Measurements from ENCODE around the gene CERT1.

The CERT1 gene

DNA sequence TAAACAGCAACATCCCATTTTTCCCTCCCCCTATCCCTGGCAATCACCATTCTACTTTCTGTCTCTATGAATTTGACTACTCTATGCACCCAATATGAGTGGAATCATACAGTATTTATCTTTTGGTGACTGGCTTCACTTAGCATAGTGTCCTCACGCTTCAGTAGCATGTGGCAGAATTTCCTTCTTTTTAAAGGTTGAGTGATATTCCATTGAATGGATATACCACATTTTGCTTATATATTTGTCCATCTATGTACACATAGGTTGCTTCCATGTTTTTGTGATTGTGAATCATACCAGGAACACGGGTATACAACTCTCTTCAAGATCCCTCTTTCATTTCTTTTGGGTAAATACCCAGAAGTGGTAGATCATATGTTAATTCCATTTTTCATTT lies 69.9 kb downstream of the CERT1 start:
- H3K9me3 Mint-ChIP-seq, result peaks cover 45% of the 10 kb centered on the region
- no peaks in the 10 kb centered on the region for H3K4me1 Mint-ChIP-seq
- no peaks in the 10 kb centered on the region for H3K27me3 Mint-ChIP-seq (ENCODE audit: low read depth)
- TF ChIP-seq, protein P1, sequence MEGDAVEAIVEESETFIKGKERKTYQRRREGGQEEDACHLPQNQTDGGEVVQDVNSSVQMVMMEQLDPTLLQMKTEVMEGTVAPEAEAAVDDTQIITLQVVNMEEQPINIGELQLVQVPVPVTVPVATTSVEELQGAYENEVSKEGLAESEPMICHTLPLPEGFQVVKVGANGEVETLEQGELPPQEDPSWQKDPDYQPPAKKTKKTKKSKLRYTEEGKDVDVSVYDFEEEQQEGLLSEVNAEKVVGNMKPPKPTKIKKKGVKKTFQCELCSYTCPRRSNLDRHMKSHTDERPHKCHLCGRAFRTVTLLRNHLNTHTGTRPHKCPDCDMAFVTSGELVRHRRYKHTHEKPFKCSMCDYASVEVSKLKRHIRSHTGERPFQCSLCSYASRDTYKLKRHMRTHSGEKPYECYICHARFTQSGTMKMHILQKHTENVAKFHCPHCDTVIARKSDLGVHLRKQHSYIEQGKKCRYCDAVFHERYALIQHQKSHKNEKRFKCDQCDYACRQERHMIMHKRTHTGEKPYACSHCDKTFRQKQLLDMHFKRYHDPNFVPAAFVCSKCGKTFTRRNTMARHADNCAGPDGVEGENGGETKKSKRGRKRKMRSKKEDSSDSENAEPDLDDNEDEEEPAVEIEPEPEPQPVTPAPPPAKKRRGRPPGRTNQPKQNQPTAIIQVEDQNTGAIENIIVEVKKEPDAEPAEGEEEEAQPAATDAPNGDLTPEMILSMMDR (IDR thresholded peaks at IDR 0.05; ENCODE audit: unreplicated experiment in 3 of 3), result no peak
- peaks cover 50% of the 10 kb centered on the region for H3K36me3 Mint-ChIP-seq (ENCODE audit: low read depth)
- no peak overlapping the region for H3K4me3 Mint-ChIP-seq
- H3K27ac Mint-ChIP-seq, result no peak overlapping the region

DNA sequence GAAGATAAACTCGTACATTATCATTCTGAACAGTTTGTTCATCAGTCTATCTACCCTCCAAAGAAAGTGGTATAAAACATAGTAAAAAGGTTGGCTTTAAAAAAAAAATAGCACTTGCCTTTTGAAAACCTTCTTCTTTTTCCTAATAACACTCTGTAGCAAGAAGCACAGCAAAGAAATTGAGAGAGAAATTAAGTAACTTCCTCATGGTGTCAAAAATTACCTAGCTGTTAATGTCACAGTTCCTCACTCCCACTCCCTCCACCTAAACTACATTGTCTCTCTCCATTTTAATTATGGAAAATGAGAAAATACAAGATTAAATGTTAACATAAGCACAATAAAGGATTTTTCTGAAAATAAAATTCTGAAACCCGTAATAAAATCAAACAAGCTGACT lies 72.2 kb downstream of the CERT1 start:
- Mint-ChIP-seq H3K27ac (no peak overlapping the region), H3K4me1 (no peaks in the 10 kb centered on the region), H3K36me3 (ENCODE audit: low read depth) (peaks cover 42% of the 10 kb centered on the region), H3K9me3 (peaks cover 26% of the 10 kb centered on the region), H3K4me3 (no peak overlapping the region), H3K27me3 (ENCODE audit: low read depth) (no peaks in the 10 kb centered on the region)
- TF ChIP-seq, protein P1 (IDR thresholded peaks at IDR 0.05; ENCODE audit: unreplicated experiment in 3 of 3), result no peak

DNA sequence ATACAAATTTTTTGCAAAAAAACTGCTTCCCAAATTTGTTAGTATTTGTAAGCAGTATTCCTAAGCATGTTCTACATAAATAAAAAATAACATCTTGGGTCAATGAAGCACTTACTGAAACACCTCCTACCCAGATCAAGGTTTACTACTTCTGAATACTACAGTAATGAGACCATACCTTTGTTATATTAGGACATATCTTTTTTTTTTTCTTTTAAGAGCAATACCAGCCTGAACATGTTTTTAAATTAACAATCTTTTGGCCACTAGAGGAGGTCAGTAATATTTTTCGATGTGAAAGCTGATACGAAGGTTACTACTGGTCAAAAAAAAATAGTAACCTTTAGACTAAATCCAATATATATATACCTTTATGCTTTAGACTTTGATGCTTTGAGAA lies 72.7 kb downstream of the CERT1 start:
- H3K4me3 Mint-ChIP-seq, result no peak overlapping the region
- H3K9me3 Mint-ChIP-seq, result peaks cover 24% of the 10 kb centered on the region
- TF ChIP-seq, protein P1 (IDR thresholded peaks at IDR 0.05; ENCODE audit: unreplicated experiment in 3 of 3), result no peak
- no peaks in the 10 kb centered on the region for H3K27me3 Mint-ChIP-seq (ENCODE audit: low read depth)
- peaks cover 38% of the 10 kb centered on the region for H3K36me3 Mint-ChIP-seq (ENCODE audit: low read depth)
- no peak overlapping the region for H3K27ac Mint-ChIP-seq
- H3K4me1 Mint-ChIP-seq, result no peaks in the 10 kb centered on the region

DNA sequence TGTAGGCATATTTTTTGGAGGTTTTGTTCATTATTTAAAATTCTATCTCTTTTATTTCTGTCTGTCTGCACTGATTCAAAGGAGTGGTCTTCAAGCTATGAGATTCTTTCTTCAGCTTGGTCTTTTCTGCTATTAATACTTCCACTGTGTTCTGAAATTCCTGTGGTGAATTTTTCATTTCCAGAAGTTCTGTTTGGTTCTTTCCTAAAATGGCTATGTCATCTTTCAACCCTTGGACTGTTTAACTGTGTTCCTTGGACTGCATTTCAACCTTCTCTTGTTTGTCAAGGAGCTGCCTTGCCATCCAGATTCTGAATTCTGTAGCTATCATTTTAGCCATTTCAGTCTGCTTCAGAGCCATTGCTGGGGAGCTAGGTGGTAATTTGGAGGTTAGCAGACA lies 76.3 kb downstream of the CERT1 start:
- no peaks in the 10 kb centered on the region for H3K27me3 Mint-ChIP-seq (ENCODE audit: low read depth)
- no peak overlapping the region for H3K4me3 Mint-ChIP-seq
- H3K9me3 Mint-ChIP-seq, result no peaks in the 10 kb centered on the region
- H3K36me3 Mint-ChIP-seq (ENCODE audit: low read depth), result peaks cover 11% of the 10 kb centered on the region
- TF ChIP-seq, protein P1 (IDR thresholded peaks at IDR 0.05; ENCODE audit: unreplicated experiment in 3 of 3), result no peak
- H3K4me1 Mint-ChIP-seq, result no peaks in the 10 kb centered on the region
- H3K27ac Mint-ChIP-seq, result no peak overlapping the region

DNA sequence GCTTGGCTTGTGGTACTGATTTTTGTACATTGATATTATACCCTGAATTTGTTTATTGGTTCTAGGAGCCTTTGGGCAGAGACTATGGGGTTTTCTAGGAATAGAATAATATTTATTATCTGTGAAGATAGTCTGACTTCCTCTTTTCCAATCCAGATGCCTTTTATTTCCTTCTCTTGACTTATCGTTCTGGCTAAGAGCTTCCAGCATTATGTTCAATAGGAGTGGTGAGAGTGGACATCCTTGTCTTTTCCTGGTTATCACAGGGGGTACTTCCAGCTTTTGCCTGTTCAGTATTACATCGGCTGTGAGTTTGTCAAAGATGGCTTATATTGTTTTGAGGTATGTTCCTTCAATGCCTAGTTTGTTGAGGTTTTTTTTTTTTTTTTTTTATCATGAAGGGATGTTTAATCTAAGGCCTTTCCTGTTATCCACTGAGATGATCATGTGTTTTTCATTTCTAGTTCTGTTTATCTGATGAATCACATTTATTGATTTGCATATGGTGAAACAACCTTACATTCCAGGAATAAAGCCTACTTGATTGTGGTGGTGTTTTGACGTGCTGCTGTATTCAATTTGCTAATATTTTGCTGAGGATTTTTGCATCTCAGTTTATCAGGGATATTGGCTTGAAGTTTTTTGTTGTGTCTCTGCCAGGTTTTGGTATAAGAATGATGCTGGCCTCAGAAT lies 77.5 kb downstream of the CERT1 start:
- Mint-ChIP-seq H3K9me3 (no peaks in the 10 kb centered on the region), H3K4me3 (no peak overlapping the region), H3K27me3 (ENCODE audit: low read depth) (no peaks in the 10 kb centered on the region), H3K36me3 (ENCODE audit: low read depth) (peaks cover 11% of the 10 kb centered on the region), H3K4me1 (no peaks in the 10 kb centered on the region), H3K27ac (no peak overlapping the region)
- TF ChIP-seq, protein P1 (IDR thresholded peaks at IDR 0.05; ENCODE audit: unreplicated experiment in 3 of 3), result no peak

DNA sequence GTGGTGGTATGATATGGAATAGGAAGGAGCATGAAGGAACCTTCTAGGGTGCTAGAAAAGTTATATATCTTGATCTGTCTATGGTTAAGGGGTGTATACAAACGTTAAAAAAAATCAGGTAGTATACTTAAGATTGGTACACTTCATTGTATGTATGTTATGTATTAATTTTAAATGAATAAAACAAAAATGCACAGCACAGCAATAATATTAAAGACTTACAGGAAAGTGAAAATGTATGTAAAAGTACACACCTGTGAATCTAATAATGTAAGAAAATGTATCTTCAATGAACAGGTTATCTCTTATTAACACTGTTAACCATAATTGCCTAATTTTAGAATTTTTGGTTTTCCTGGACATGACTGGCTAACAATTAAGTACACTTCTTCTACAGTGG lies 97.2 kb downstream of the CERT1 start:
- TF ChIP-seq, protein P1 (IDR thresholded peaks at IDR 0.05; ENCODE audit: unreplicated experiment in 3 of 3), result no peak
- Mint-ChIP-seq H3K9me3 (no peaks in the 10 kb centered on the region), H3K36me3 (ENCODE audit: low read depth) (peaks cover 50% of the 10 kb centered on the region), H3K27me3 (ENCODE audit: low read depth) (no peaks in the 10 kb centered on the region), H3K4me1 (no peaks in the 10 kb centered on the region), H3K4me3 (no peak overlapping the region), H3K27ac (no peak overlapping the region)
